ENCODE measurements around the gene CPS1.
A peak's percentile ranks its signal among the peaks of the same experiment; 100 is the strongest.

Gene CPS1

GRCh38 chr2:210617318-210617717, 60.9 kb downstream of the CPS1 start:
- no peak for DNase-seq

- peak; percentile 23 for DNase-seq
These were observed 61.4 kb downstream of the CPS1 start for GRCh38 chr2:210617732-210618330.

GRCh38 chr2:210620456-210620855, 64.1 kb downstream of the CPS1 start:
- no peak for DNase-seq

GRCh38 chr2:210623506-210623905, 67.1 kb downstream of the CPS1 start:
- DNase-seq: no peak

GRCh38 chr2:210626849-210627248, 70.5 kb downstream of the CPS1 start:
- DNase-seq: no peak

GRCh38 chr2:210630873-210631560, 74.6 kb downstream of the CPS1 start:
- no peak for DNase-seq

GRCh38 chr2:210633699-210634098, 77.3 kb downstream of the CPS1 start:
- no peak for DNase-seq

- DNase-seq: no peak
These were observed 78.9 kb downstream of the CPS1 start for GRCh38 chr2:210635257-210635656.

- no peak for DNase-seq
These were observed 85.9 kb downstream of the CPS1 start for GRCh38 chr2:210642333-210642732.

GRCh38 chr2:210647151-210647550, 90.8 kb downstream of the CPS1 start:
- no peak for DNase-seq

- DNase-seq: no peak
These were observed 97.7 kb downstream of the CPS1 start for GRCh38 chr2:210654091-210654490.

- DNase-seq: no peak
These were observed 99.0 kb downstream of the CPS1 start for GRCh38 chr2:210655229-210655975.

GRCh38 chr2:210657874-210658273, 101.5 kb downstream of the CPS1 start:
- DNase-seq: no peak

- DNase-seq: no peak
These were observed 104.4 kb downstream of the CPS1 start for GRCh38 chr2:210660751-210661150.

GRCh38 chr2:210662560-210662959, 106.2 kb downstream of the CPS1 start:
- DNase-seq: no peak

- no peak for DNase-seq
These were observed 107.3 kb downstream of the CPS1 start for GRCh38 chr2:210663631-210664089.

GRCh38 chr2:210667711-210668110, 111.3 kb downstream of the CPS1 start:
- DNase-seq: no peak

GRCh38 chr2:210671065-210671464, 114.7 kb downstream of the CPS1 start:
- no peak for DNase-seq

GRCh38 chr2:210673117-210673516, 116.7 kb downstream of the CPS1 start:
- DNase-seq: no peak

GRCh38 chr2:210676067-210676466, 119.7 kb downstream of the CPS1 start:
- no peak for DNase-seq

GRCh38 chr2:210681491-210681890, 125.1 kb downstream of the CPS1 start:
- no peak for DNase-seq

GRCh38 chr2:210686401-210686800, 130.0 kb downstream of the CPS1 start:
- DNase-seq: no peak

GRCh38 chr2:210687786-210688470, 131.5 kb downstream of the CPS1 start:
- DNase-seq: no peak

All from activated CD4-positive, alpha-beta T cell treated with anti-CD3 and anti-CD28 coated beads, Interleukin-2, amount 50 U/mL, for 16 hours (primary cell).